ES-I3 (cell line): ENCODE results near the gene GPLD1.

Source experiments
- H3K36me3 ChIP-seq: 2 replicates; pipeline ENCODE4 v1.6.1; 2013; ENCODE audit warnings: mild to moderate bottlenecking, low read length, control low read depth, moderate library complexity; ENCODE audit not compliant: insufficient read depth
- H3K4me1 ChIP-seq: 2 replicates; pipeline ENCODE4 v1.6.1; 2013; ENCODE audit warnings: mild to moderate bottlenecking, control low read depth, low read length; ENCODE audit not compliant: insufficient read depth
- H3K9ac ChIP-seq: 2 replicates; pipeline ENCODE4 v1.6.1; 2013; ENCODE audit warnings: low read depth, mild to moderate bottlenecking, low read length, moderate library complexity
- H3K9me3 ChIP-seq: 2 replicates; pipeline ENCODE4 v1.6.1; 2013; ENCODE audit warnings: mild to moderate bottlenecking, low read length, moderate library complexity; ENCODE audit not compliant: control insufficient read depth, insufficient read depth

Gene GPLD1

DNA sequence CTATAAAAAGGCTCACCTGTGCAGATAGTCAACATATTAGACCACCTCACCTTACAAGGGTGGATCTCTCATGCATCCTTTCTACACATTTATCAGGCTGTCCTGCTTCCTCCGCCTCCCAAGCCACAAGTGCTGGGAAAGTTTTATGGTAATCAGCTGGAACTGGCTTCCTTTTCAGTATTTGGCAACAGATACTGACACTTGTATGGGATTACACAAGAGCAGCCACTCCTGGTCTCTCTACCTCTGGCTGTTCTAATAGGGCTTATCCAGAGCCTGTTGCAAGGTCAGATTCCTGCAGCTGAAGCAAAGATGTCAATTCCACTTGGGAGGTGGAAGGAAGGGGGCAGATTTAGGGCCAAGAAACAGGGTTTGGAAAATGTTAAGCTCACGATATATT, 503 bp upstream of the GPLD1 start:
- Histone ChIP-seq H3K4me1 (no peaks in the 10 kb centered on the region), H3K9ac (no peak overlapping the region), H3K9me3 (no peaks in the 10 kb centered on the region), H3K36me3 (no peaks in the 10 kb centered on the region)

DNA sequence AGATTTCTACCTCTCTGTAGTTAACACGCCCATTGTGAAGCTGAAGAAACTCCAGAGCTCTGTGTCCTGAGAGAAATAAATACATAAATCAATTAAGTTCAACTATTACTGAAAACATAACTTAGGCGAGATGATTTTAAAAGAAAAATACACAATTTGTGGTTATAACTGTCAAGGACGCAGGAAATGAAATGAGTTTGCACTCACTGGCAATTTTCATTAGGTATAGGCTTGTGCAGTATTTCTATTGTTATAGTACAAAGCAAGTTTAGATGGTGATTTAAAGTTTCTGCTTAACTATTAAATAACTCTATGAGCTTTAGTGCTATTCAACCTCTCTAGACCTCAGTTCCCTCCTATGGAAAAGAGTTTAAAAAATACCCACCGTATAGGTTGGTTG, 3.3 kb downstream of the GPLD1 start:
- H3K9me3 ChIP-seq = no peaks in the 10 kb centered on the region
- H3K4me1 ChIP-seq = no peaks in the 10 kb centered on the region
- no peaks in the 10 kb centered on the region for H3K36me3 ChIP-seq
- no peak overlapping the region for H3K9ac ChIP-seq

DNA sequence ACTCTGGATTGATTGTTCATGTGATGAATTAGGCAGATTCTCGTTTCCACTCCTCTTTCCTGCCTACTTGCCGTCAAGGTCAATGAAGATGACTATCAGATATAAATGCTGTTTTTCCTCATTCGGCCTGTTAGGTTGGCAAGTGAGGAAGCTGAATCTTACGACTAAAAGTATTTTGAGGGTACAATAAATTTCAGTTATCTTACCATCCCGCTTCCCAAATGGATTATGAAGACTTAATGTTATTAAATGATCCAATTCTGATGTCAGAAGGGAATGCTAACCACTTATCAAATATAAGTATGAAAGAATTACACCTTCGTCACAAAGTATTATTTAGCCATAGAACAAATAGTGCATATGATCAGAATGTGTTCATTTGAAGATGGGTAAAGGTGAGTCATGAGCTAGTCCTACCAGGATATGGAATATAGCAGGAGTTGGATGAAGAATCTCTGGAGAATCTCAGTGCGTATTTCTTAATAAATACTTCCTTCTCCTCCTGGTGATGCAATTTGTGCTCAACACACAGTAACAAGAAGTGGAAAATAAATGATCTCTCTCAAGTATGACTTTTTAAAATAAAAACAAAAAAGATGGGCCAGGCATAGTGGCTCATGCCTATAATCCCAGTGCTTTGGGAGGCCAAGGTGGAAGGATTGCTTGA, 4.6 kb downstream of the GPLD1 start:
- Histone ChIP-seq H3K9me3 (no peaks in the 10 kb centered on the region), H3K9ac (no peak overlapping the region), H3K36me3 (no peaks in the 10 kb centered on the region), H3K4me1 (no peaks in the 10 kb centered on the region)

DNA sequence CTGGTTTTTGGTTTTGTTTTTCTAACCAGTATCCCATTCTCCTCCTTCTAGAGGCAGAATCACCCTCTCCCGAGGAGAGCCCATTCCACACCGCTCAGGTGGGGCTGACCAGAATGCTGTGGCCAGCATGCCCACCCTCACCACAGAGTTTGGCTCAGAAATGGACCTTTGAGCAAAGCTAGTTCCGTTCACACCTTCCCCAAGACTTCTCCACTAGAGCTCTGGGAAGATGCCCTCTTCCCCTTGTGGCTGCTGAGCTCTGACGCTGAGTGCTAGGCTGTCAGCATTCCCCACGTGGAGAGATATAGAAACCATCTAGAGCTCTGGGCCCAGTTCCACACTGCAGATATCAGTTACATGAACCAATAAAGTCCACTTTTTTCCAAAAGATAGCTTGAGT, 7.9 kb downstream of the GPLD1 start:
- no peaks in the 10 kb centered on the region for H3K4me1 ChIP-seq
- H3K9me3 ChIP-seq = no peaks in the 10 kb centered on the region
- no peaks in the 10 kb centered on the region for H3K36me3 ChIP-seq
- no peak overlapping the region for H3K9ac ChIP-seq

DNA sequence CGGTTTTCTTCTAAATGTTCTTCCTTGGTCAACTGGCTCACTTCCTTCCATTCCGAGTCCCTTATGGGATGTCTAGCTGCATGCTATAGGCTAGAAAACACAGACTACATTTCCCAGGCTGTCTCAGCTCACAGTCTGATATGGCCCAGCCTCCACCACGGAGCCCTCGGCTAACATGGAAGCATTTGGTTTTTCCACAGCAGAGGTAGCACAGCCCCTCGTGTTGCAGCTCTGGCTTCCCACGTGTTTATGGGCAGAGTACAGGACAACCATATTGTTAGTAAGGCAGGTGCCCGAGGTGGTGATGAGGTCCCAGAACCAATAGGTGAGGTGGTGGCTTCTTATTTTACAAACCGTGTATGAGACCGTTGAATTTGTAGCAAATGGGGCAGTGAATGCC, 8.7 kb downstream of the GPLD1 start:
- H3K4me1 ChIP-seq = no peaks in the 10 kb centered on the region
- H3K36me3 ChIP-seq = no peaks in the 10 kb centered on the region
- no peak overlapping the region for H3K9ac ChIP-seq
- no peaks in the 10 kb centered on the region for H3K9me3 ChIP-seq

DNA sequence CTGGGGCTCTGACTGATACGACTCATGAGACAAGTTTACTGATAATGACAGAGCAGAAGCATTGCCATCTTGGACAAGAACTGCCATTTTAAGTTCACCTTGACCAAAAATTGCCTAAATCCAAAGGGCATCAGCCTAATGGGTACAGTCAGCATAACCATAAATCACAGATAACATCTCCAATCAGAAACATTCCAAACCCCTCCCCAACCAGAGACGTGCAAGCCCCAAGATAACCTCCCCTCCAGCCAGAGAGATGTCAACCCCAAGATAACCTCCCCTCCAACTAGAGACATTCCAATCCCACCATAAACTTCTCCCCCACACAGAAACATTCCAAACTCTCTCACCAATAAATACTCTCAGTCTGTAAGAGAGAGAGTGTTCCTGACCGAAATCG, 10.5 kb downstream of the GPLD1 start:
- no peak overlapping the region for H3K9ac ChIP-seq

DNA sequence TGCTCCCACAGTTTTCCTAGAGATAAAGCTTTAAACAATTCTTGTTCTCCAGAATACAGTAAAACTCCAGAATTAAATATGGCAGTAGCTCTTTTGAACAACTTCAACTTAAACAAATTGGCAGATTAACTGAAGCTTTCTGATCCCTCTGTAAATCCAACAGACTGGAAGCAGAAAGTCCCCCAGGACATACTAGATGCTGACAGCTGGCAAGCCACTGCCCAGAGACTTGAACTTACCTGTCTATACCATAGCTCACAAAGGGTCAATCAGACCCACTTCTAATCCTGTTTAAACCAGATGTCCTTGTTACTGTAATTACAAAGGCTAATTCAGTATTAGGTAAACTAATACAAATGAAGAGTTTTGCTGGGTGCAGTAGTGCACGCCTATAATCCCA, 12.3 kb downstream of the GPLD1 start:
- no peaks in the 10 kb centered on the region for H3K9me3 ChIP-seq
- H3K36me3 ChIP-seq = no peaks in the 10 kb centered on the region
- H3K4me1 ChIP-seq = no peaks in the 10 kb centered on the region
- H3K9ac ChIP-seq = no peak overlapping the region

More for the DNA sequence above, 10.5 kb downstream of the GPLD1 start:
- Histone ChIP-seq H3K9me3 (no peaks in the 10 kb centered on the region), H3K4me1 (no peaks in the 10 kb centered on the region), H3K36me3 (no peaks in the 10 kb centered on the region)

DNA sequence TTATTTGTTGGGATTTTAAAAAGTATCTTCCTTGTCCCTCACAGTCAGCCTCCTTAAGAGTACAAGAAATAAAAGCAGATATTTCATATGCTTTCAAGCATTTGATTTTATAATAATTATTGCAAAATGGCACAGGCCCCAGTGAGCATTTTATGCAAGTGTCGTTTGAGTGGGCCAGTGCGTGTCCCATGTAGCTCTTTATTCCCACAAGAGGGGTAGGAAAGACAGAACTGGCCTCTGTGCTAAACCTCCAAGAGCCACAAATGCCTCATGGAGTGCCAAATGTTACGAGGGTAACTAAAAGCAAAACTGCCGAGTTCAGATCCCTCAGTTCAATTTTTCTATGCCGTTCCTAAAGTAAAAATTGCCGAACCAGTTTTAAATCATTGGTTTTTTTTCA, 12.7 kb downstream of the GPLD1 start:
- no peaks in the 10 kb centered on the region for H3K9me3 ChIP-seq
- H3K9ac ChIP-seq = no peak overlapping the region
- no peaks in the 10 kb centered on the region for H3K36me3 ChIP-seq
- H3K4me1 ChIP-seq = no peaks in the 10 kb centered on the region

DNA sequence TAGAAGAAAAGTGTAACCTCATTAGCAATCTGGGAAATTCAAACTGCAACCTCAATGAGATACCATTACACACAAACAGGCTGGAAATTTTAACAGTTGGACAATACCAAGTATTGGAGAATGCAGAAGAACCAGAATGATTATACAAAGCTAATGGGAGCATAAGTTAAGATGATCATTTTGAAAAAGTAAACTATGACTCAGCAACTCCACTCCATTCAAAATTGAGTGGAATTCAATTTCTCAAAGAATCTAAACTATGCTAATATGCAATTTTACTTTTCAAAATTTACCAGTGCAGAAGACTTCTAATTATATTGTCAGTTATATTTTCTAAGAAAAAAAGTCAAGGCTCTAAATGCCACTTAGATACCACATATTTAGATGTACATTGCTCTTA, 17.2 kb downstream of the GPLD1 start:
- Histone ChIP-seq H3K9me3 (no peaks in the 10 kb centered on the region), H3K9ac (no peak overlapping the region), H3K4me1 (no peaks in the 10 kb centered on the region), H3K36me3 (no peaks in the 10 kb centered on the region)

DNA sequence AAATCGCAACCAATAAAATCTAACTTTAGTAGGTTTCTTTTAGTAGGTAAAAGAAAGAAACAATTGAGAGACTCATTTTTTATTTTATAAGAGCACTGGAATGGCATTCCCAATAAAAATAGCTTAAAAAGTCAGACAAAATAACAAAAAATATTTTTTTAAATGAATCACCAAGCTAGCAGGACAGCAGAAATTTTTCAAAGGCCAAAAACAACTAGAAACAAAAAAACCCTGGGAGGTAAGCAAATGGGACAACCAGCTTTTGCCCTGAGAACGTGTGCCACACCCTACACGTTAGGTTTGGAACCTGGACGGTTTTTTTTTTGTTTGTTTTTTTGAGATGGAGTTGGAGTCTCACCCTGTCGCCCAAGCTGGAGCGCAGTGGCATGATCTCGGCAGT, 19.6 kb downstream of the GPLD1 start:
- Histone ChIP-seq H3K4me1 (no peaks in the 10 kb centered on the region), H3K9ac (no peak overlapping the region), H3K9me3 (no peaks in the 10 kb centered on the region), H3K36me3 (no peaks in the 10 kb centered on the region)

DNA sequence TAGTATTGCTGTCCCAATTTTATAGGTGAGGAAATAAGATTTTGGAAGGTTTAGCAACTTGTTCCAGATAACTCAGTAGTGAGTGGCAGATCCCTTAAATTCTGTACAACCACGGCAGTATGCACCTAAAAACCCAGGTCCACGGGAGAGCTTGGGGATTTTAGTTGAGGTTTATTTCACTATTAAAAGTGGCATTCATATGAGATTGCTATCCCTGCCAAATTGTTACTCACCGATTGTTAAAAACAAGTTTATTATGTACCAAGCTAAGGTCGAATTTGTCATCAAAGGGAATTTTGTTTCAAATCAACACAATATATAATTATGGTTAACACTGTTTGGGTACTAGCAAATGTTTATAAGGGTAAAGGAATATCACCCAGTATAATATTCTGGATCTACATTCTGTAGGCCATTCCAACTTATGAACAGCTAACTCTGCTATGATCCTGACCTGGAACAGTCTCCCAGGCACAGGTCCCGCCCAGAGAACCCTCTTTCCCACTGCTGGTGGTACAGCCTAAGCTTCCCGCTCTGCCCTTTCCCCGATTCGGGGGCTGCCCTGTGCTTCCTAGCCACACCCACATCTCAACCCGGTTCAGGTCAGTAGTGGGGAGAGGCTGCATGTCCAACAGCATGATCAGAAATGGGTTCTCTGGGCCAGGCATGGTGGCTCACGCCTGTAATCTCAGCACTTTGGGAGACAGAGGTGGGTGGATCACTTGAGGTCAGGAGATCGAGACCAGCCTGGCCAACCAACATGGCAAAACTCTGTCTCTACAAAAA, 24.9 kb downstream of the GPLD1 start:
- Histone ChIP-seq H3K36me3 (no peaks in the 10 kb centered on the region), H3K9ac (no peak overlapping the region)

DNA sequence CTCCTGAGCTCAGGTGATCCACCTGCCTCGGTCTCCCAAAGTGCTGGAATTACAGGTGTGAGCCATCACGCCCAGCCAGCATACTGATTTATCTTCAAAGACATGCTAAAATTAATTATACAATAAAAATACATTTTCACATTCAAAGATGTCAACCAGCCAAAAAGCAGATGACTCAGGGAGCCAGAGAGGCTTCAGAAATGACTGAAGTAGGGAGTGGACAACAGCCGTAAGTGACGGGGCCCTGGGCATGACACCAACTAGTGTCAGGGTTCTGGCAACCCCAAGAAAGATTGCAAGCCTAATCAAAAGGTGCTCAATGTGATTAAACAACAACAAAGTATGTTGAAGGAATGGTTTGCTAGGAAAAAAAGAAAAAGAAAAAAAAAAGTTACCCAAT, 28.4 kb downstream of the GPLD1 start:
- H3K9me3 ChIP-seq = no peaks in the 10 kb centered on the region
- H3K9ac ChIP-seq = no peak overlapping the region

More for the DNA sequence above, 24.9 kb downstream of the GPLD1 start:
- Histone ChIP-seq H3K9me3 (no peaks in the 10 kb centered on the region), H3K4me1 (no peaks in the 10 kb centered on the region)

DNA sequence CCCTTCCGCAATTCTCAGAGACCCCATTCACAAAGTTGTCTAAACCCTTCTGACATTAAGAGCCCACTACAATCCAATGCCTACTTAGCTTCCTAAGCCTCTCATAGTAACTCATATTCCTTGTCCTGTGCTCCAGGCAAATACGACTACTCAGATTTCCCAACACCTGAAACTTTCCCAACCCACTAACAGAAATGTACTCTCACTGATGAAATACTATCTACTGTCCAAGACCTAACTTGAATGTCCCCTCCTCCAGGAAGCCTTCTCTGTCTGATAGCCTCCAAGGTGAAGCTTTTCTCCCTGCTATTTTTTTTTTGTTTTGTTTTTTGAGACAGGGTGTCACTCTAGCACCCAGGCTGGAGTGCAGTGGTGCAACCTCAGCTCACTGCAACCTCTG, 30.4 kb downstream of the GPLD1 start:
- no peak overlapping the region for H3K9ac ChIP-seq
- no peaks in the 10 kb centered on the region for H3K4me1 ChIP-seq
- no peaks in the 10 kb centered on the region for H3K9me3 ChIP-seq
- H3K36me3 ChIP-seq = no peaks in the 10 kb centered on the region

More for the DNA sequence above, 28.4 kb downstream of the GPLD1 start:
- no peaks in the 10 kb centered on the region for H3K36me3 ChIP-seq
- no peaks in the 10 kb centered on the region for H3K4me1 ChIP-seq

DNA sequence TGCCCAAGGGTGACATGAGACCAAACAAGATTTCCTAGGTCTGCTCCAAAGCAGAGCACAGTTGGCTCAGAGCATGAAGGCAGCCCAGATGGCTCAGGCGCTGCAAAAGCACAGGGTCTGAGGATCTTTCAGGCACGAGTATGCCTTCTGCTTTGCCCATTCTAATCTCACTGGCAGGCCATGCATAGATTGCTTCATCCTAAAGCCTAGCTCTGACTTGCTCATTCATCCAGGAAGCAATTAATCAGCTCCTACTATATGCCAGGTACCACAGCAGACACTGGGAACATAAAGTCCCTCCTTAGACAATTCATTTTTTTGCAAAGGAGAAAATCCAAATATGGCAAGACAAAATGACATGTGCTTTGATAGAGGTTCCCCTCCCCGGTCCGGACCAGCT, 31.2 kb downstream of the GPLD1 start:
- Histone ChIP-seq H3K9me3 (no peaks in the 10 kb centered on the region), H3K4me1 (no peaks in the 10 kb centered on the region), H3K9ac (no peak overlapping the region), H3K36me3 (no peaks in the 10 kb centered on the region)

DNA sequence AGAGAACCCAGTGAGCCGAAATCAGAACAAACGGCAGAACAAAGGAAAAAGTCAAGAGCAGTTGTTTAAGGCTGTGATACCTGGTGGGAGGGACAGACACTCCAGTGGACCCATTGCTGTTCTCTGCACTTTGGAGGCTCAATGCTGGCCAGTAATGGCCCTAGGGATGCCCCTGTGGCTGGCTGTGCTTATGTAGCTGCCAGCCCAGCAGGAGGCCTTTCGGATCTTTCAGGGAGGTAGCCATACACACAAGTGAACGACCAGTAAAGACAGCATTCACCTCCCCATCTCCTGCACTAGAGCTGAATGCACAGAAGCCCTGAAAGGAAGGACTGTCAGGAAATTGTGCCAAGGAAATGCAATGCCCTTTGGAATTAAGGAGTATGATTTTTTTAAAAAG, 34.3 kb downstream of the GPLD1 start:
- H3K4me1 ChIP-seq = no peaks in the 10 kb centered on the region
- H3K9me3 ChIP-seq = no peaks in the 10 kb centered on the region
- H3K9ac ChIP-seq = no peak overlapping the region
- no peaks in the 10 kb centered on the region for H3K36me3 ChIP-seq
